T-helper 22 cell (primary cell): ENCODE results near the gene GMPR.

Experiments
- DNase-seq: peaks from one replicate; pipeline ENCODE4 v3.0.0-alpha.2; 2020; ENCODE audit warnings: low read depth

Gene GMPR

DNA sequence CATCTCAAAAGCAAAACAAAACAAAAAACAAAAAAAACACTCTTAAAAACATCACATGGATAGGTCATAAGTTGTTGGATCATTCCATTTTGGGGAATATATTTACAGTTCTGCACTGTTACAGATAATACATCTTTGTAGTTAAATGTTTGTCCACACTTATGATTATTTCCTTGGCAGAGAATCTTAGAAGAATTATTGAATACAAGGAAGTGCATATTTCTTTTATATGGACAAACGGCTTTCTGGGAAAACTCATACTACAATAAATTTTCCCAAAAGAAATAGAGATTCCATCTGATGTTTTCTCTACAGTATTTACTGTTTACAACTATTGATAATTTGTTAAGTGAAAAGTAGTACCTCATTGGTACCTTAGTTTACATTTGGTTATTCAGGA is 33.8 kb downstream of the GMPR start:
- DNase-seq: no peak

DNA sequence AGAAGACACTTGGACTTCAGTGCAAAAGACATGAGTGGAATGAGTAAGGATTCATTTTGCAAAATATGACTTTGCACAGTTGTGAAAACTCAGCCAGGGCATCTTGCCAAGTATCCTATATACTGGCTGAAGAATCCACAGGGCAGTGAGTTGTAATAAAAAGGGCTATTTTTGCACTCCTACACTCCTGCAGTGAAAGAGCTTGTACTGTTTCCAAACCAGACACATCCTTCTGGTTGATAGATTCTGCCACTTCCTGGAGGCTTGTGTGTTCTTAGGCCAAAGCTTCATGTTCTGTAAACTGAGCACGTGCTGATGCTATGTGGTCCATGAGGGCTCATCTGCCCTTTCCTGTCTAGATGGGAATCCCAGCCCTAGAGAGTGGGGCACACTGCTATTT is 34.9 kb downstream of the GMPR start:
- no peak for DNase-seq

DNA sequence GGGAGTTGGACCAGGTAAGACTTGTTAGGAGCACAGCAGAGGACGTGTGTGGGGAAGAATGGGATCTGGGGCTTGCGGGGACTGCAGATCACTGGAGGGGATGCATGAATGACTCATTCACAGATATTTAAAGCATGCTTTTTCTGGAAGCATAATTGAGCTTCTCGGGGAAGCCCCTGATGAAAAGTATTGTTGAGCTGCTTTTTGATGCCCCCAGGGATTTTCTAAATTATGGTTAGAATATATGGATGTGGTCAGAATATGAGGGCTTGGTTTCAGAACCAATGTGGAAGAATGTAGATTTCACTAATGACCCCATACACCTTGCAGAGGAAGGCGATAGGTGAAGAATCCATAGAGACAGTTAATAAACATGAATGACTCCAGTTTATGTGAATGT is 36.1 kb downstream of the GMPR start:
- no peak for DNase-seq

DNA sequence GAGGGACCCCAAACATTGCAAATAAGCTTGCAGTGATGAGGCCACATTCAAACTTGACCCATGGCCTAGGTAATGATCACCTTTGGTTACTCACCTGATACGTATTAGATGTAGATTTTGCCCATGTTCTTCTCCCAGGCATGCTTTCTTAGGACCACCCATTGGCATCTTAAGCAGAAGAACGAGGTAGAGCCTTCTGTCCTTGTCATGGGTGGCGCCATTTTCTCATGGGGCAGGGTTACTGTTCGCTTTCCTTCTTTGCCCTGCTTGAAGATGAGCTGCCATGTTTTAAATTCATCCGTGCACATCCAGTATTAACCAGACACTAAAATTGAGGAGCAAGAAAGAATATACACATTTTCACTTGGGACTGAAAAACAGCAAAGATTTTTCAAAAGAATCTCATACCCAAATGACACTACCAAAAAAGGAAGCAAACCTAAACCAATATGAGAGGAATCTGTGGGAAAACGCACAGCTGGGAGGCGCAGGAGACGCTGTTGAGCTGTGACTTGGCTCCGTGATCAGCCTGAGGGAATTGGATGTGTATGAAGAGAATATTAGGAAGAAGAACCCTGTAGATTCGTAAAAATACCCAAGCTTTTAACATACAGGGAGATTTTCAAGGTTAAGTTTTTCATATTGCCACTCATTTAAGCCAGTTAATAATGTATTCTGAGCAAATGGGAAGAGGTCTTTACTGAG is 36.6 kb downstream of the GMPR start:
- no peak for DNase-seq

DNA sequence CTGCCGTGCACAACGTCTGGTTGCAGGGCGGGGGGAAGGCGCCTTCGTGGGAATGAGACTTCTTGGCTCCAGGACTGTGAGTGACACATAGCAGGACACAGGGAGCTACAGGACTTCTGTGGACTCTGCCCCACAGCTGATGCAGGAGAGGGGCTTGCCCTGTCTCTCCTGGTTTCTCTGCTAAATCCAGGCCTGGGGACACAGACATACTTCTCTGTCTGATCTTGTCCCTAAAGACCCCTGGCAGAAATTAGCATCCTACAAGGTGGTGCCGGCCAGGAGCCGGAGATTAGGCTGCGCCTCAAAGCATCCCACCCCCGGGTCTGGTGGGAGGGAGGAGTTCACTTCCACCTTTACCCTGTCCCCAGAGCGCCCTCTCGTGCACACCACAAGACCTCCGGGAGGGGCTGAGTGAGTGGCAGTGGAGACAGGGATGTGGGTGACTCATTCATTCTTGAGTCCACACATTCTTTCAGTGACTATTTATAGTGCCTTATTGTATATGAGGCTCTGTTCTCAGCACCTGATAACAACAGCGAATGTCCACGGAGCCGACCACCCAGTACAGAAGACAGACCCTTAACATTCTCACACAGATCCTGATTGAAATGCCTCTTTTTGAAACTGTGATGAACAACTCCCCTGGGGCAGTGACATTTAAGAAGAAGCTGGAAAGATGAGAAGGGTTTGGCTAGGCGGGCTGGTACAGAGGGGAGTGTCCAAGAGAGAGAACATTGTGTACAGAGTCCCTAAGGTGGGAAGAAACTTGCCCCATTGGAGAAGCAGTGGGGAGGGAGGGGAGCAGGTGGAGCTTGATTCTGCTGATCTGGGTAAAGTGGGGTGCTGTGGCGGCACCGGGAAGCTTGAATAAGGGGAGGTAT is 39.0 kb downstream of the GMPR start:
- DNase-seq: no peak

DNA sequence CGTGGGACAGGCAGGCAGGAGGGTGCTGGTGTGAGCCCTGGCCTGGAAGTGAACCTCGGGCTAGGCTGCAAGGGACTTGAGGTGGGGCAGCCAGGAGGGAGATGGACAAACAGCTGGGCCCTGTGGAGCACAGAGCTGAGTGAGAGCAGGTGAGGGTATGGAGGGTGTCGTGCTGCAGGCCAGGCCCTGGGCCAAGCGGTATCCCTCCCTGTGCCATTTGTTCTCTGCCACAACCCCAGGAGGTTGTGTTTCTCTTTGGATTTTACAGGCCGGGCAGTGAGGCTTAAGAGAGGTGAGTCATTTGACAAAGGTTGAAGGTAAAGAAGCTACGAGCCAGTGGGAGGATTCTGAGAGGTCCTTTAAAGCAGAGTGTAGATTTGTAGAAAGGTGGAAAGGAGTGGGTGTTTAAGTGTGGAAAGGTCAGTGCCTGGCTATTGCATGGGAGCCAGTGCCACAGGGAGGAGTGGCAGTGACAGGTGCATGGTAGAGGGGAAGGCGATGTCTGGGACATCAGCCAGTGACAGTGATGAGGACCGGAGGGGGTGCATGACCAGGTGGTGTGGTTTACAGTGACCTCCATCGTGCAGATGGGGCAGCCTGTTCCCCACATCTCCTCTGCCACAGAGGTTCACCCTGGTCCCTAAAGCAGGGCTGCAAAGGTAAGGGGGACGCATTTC is 39.8 kb downstream of the GMPR start:
- DNase-seq: no peak

DNA sequence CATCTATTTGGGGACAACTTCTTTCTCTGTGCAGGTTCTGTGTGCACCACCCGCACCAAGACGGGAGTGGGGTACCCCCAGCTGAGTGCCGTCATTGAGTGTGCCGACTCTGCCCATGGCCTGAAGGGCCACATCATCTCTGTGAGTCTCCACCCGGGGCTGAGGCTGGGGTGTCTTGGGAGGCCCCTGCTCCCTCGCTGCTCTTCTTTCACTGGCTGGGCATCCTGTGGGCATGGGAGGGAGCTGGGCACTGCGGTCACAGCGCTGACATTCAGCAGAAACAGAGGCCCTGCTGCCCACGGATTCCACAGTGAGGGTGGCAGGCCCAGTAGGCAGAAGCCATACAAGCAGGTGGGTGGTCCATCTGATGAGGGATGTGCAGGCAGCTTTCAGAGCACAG is 40.4 kb downstream of the GMPR start:
- DNase-seq: no peak

DNA sequence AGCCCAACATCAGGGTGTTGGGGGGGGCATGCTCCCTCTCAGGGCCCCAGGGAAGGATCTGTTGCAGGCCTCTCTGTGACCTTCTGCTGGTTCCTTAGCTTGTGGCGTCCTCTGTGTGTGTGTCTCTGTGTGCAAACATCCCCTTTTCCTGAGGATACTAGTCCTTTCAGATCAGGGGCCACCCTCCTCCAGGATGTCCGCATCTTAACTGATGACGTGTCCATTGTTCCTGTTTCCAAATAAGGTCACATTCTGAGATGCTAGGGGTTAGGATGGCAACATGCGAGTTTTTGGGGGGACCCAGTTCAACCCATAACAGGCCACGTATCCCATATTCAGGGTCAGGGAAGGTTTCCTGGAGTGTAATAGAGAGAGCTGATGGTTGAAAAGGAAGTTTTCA is 40.9 kb downstream of the GMPR start:
- DNase-seq: no peak

DNA sequence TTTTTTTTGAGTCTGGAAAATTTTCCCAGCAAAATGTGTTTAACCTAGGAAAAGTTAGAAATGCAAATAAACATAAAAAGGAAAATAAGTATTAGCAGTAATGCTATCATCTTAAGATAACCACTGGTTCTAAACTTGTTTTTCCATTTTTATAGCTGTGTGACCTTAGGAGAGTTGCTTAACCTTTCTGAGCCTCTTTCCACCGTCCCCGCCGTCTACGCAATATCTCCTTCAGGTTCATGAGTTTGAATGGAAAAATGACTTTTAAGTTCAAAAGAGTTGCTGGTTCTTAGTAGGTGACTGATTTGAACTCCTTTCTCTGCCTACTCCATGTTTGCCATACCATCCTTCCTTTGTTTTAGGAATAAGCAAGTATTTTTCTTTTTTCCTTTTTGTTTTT is 44.0 kb downstream of the GMPR start:
- no peak for DNase-seq

DNA sequence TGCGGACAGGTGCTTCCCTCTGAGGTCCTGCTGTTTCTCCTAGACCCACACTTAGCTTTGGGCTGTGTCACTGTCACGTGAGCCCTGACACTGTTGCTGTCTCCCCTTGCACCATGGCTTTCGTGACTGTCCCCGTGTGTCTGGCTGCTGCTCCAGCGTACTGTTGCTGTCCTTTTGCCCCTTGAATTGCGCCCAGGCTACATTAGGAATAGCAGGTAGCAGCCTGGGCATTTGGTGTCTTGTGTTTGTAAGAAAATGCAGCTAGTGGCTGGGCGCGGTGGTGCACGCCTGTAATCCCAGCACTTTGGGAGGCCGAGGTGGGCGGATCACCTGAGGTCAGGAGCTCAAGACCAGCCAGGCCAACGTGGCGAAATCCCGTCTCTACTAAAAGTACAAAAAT is 46.1 kb downstream of the GMPR start:
- no peak for DNase-seq

DNA sequence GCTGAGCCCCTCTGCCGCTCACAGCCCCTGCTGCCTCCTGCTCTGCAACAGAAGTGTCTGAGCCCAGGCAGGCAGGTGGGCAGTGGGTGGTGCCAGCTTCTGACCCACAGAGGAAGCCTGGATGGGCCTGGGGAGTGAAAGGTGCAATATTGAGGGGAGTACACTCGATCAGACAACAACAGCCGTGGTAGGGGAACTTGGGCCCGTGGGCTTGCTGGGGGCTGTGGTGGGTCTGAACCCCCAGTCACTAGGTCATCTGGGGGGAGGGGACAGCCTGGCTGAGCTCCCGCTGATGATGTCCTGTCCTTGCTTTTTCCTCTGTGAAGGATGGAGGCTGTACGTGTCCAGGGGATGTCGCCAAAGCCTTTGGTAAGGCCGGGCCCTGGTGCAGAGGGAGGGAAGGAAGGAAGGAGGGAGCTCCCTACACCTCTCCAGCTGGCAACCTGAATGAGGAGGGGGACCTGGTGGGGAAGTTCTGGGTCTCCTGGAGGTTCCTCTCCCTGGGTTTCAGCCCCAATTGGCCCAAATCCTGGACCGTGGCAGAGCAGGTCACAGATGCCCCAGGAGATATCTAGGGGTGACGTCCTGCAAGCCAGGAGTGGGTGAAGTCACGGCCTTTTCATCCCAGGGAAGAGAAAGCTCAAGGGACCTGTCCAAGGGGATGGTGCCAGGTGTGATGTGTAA is 47.2 kb downstream of the GMPR start:
- no peak for DNase-seq

DNA sequence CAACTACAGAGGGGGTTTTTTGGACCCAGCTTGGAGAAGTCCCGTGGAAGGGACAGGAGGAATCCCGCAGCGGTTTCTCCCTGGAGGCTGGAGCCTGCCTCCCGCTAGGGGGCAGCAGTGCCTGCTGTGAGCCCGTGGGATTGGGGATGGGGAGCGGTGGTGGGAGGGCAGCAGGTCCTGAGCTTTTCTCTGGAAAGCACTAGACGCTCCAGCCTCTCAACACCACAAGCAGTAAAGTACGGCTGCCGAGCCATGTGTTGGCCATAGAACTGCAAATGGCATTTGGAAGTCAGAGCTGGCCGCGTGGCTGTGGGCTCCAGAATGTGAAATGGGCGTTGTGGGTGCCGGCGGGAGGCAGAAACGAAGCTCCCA is 47.8 kb downstream of the GMPR start:
- no peak for DNase-seq

DNA sequence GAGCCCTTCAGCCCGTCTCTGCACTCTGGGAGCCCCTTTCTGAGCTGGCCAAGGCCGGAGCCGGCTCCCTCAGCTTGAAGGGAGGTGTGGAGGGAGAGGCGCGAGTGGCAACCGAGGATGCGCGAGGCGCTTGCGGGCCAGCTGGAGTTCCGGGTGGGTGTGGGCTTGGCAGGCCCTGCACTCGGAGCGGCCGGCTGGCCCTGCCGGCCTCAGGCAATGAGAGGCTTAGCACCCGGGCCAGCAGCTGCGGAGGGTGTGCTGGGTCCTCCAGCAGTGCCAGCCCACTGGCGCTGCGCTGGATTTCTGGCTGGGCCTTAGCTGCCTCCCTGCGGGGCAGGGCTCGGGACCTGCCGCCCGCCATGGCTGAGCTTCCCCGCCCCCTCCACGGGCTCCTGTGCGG is 49.8 kb downstream of the GMPR start:
- DNase-seq: no peak

DNA sequence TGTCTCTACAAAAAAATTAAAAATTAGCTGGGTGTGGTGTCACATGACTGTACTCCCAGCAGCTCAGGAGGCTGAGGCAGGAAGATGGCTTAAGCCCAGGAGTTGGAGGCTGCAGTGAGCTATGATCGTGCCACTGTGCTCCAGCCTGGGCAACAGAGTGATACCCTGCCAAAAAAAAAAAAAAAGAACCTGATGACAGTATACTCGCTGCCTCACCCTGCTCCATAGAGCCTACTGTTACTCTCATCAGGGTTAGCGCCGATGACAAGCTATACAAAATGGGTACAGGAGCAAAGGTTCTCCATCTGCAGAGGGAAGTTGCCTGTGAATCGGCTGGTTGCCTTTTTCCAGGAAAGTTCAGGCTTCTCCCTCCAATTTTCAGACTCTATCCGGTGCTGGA is 53.4 kb downstream of the GMPR start:
- no peak for DNase-seq

DNA sequence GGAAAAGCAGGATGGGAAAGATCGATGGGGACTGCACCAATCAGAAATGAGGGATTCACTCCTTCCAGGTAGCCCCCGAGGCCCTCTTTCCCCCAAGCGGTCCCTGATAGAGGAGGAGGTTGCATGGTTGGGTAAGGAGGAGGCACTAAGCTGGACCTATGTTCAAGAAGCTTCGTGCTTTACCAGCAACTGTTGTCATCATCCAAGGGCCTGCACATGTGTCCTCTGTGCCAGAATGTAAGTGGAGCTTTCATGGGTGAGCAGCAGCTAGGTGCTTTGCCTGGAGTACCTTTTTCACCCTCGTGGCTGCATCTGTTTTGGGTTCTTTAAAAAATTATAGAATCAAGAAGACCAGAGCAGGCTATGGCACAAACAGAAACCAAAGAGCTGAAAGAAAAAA is 54.0 kb downstream of the GMPR start:
- DNase-seq: no peak

DNA sequence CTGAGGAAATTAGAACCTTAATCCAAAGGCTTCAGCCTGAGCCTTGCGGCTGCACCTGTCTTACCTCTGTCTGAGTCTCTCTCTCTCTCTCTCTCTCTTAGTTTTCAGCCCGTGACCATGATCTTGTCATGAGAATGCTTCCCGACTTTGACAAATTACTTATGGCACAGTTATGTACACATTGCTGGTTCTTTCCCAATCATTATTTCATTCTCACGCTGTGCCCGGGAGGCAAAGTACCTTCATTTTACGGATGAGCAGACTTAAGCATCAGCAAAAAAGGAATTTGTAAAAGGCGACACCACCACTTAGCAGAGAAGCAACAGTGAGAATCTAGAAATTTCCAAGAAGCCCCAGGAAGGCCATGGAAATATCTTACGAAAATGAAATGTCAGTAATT is 54.6 kb downstream of the GMPR start:
- DNase-seq: no peak

DNA sequence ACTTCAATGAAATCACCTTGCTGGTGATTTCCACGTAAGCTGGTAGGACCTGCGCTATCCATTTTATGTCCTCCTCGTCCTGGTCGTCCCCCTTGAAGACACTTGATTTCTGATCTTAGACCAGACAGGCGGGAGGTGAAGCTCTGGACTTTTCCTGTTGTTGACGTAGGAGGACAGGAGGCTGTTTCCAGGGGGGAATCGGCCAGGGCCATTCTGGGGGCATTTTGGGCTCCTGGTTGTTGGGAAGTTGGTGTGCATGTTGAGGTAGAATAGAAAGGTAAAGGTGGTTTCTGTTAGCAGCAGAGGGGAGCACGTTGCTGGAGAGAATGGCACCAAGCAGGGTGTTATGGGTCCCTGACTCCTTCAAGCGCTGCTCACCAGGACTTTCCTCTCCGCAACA is 56.0 kb downstream of the GMPR start:
- DNase-seq: no peak

DNA sequence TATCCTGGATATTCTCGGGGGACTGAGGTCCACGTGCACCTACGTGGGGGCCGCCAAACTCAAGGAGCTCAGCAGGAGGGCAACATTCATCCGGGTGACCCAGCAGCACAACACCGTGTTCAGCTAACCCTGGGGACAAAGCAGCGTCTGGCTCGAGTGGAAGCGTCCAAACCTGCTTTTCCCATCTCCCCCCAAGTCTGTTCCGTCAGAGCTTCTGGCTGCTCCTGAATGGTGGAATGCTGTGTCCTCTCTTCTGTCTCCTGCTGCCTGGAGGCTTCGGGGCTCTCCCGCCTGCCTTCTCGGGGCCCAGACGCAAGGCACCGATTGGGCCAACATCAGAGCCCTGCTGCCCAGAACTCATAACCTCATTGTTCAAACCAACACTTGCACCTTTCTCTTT is 56.7 kb downstream of the GMPR start:
- no peak for DNase-seq

DNA sequence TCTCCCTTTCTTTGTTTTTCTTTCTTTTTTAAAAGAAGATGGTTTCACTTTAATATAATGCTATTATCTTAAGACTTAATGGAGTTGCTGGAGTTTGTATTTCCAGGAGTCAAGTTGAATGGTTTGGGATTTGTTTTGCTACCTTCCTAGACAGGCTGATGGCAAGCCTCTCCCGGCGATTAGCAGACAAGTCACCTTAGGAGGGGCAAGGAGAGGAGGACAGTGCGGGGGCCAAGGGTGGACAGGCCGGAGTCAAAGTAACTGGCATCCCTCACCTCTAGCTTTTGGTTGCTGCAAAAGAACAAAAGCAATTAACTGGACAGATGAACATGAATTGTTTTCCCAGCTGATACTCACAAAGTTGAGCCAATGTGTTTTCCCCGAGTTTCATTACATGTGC is 57.1 kb downstream of the GMPR start:
- no peak for DNase-seq

DNA sequence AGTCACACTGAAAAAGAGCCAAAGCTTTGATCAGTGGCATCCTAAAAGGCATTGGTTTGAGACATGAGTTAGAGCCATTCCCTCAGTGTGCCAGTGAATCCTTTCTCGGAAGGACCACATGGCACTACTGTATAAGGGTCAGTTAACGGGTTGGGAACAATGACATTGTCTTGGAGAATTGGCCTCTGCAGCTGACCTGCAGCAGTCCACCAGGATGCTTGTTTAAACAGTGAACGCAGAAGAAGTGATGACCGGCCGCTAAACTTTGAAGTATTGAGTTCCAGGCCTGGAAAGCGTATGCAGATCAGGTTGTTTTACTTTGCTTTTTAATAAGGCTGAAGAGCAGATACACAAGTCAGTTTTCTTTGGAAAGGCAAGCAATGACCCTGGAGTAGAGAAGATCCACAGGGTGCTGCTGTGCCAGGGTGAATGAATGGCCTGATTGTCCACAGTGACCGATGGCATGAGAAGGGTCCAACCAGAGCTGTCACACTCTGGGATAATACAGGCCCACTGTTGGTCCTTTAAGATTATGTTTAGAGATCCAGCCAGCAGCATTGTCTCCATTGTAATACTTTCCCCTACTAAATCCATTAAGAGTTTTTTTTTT is 57.8 kb downstream of the GMPR start:
- DNase-seq: no peak

DNA sequence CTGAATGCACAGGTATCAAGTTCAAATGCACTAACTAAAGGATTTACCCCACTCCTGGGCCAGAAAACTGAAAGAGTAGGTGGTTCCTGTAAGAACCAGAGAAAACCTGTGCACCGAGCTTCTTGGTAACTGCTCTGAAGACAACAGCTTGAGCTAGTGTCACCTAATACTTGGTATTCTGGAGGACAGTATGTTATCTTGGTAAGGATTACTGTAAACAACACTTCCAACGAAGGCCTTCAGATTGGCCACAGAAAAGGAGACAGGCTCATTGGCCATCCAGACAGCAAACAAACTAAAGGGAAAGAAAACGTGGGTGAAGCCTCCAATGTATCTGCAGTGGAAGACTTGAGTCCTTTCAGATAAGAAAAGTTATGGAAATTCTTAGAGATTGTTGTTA is 61.5 kb downstream of the GMPR start:
- DNase-seq: no peak

DNA sequence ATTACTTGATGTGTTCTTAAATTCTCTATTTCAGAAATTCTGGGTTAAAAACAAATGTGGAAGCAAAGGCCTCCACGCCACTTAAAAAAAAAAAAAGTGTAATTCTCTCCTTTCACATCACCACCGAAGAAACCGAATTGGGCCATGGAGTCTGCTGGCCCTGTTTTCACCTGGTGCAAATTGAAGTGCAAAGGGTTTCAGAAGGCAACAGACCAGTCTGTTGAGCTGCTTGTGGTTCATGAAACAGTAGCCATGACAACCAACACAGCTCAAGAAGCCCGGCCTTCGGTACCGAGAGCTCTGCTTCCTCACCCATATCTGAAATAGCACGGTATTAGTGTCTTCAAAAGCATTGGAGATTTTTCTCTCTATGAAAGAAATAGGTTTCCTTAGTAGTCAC is 63.1 kb downstream of the GMPR start:
- no peak for DNase-seq
